GM19452 (cell line): ENCODE measurements around the gene TMEM87B.
"Not testable (repeated sequence)": the region's sequence is repeated elsewhere in the genome, so short reads cannot be mapped to it uniquely, and the experiment has no call there.

Experiments used
- ATAC-seq: cut with Tn5 transposase; IDR thresholded peaks from one replicate; pipeline ENCODE4 v1.9.1; 2021; ENCODE audit not compliant: unreplicated experiment

TMEM87B gene

GRCh38 chr2:112032689-112033465 lies 22.2 kb upstream of the TMEM87B start:
- ATAC-seq: no peak

- no peak for ATAC-seq
Measured at GRCh38 chr2:112033600-112033999, 21.5 kb upstream of the TMEM87B start.

- ATAC-seq: no peak
Measured at GRCh38 chr2:112034924-112035323, 20.1 kb upstream of the TMEM87B start.

- ATAC-seq: no peak
Measured at GRCh38 chr2:112035786-112036185, 19.3 kb upstream of the TMEM87B start.

GRCh38 chr2:112039556-112039955 lies 15.5 kb upstream of the TMEM87B start:
- ATAC-seq: not testable (repeated sequence)

- ATAC-seq: not testable (repeated sequence)
Measured at GRCh38 chr2:112040066-112040465, 15.0 kb upstream of the TMEM87B start.

- not testable (repeated sequence) for ATAC-seq
Measured at GRCh38 chr2:112041460-112041859, 13.6 kb upstream of the TMEM87B start.

GRCh38 chr2:112045446-112046014 lies 9.5 kb upstream of the TMEM87B start:
- ATAC-seq: no peak

- ATAC-seq: no peak
Measured at GRCh38 chr2:112046231-112046630, 8.8 kb upstream of the TMEM87B start.

GRCh38 chr2:112047537-112048235 lies 7.4 kb upstream of the TMEM87B start:
- no peak for ATAC-seq

- no peak for ATAC-seq
Measured at GRCh38 chr2:112048236-112048592, 6.9 kb upstream of the TMEM87B start.

GRCh38 chr2:112048887-112049286 lies 6.2 kb upstream of the TMEM87B start:
- no peak for ATAC-seq

- ATAC-seq: no peak
Measured at GRCh38 chr2:112050316-112050715, 4.8 kb upstream of the TMEM87B start.

GRCh38 chr2:112053917-112054846 lies 887 bp upstream of the TMEM87B start:
- ATAC-seq: peak; percentile 69

GRCh38 chr2:112055730-112056625 lies 909 bp downstream of the TMEM87B start:
- no peak for ATAC-seq

GRCh38 chr2:112056626-112056987 lies 1.5 kb downstream of the TMEM87B start:
- no peak for ATAC-seq

GRCh38 chr2:112059671-112060070 lies 4.6 kb downstream of the TMEM87B start:
- no peak for ATAC-seq

GRCh38 chr2:112061299-112061698 lies 6.2 kb downstream of the TMEM87B start:
- ATAC-seq: no peak

GRCh38 chr2:112061840-112062239 lies 6.8 kb downstream of the TMEM87B start:
- no peak for ATAC-seq

GRCh38 chr2:112062894-112063293 lies 7.8 kb downstream of the TMEM87B start:
- ATAC-seq: no peak
